Measurements from ENCODE around the gene COL6A1. TPM values are rescaled to one million over a fixed set of nuclear protein-coding genes. Genes with fewer than 3 reads are reported as not detected.

The COL6A1 gene
- total RNA-seq, 2 experiments from 2014 or later: 4.3 to 5.2 TPM

GRCh38 chr21:46006547-46007491 lies 25.2 kb downstream of the COL6A1 start:
- Mint-ChIP-seq H3K4me3 (no peak overlapping the region), H3K9me3 (peaks cover 4% of the 10 kb centered on the region), H3K27me3 (no peaks in the 10 kb centered on the region), H3K27ac (no peak overlapping the region), H3K36me3 (peaks cover 3% of the 10 kb centered on the region), H3K4me1 (no peaks in the 10 kb centered on the region)
- DNase-seq: no peak

- no peak for DNase-seq
- H3K4me1 Mint-ChIP-seq: no peaks in the 10 kb centered on the region
- no peak overlapping the region for H3K4me3 Mint-ChIP-seq
- peaks cover 4% of the 10 kb centered on the region for H3K9me3 Mint-ChIP-seq
- H3K27ac Mint-ChIP-seq: no peak overlapping the region
- peaks cover 3% of the 10 kb centered on the region for H3K36me3 Mint-ChIP-seq
- H3K27me3 Mint-ChIP-seq: no peaks in the 10 kb centered on the region
Measured at GRCh38 chr21:46007492-46007868, 25.9 kb downstream of the COL6A1 start.

GRCh38 chr21:46008893-46009621 lies 27.5 kb downstream of the COL6A1 start:
- Mint-ChIP-seq H3K36me3 (peaks cover 3% of the 10 kb centered on the region), H3K27me3 (peaks cover 6% of the 10 kb centered on the region), H3K4me1 (no peaks in the 10 kb centered on the region), H3K9me3 (peaks cover 4% of the 10 kb centered on the region), H3K4me3 (no peak overlapping the region), H3K27ac (no peak overlapping the region)
- DNase-seq: no peak

GRCh38 chr21:46009951-46010705 lies 28.6 kb downstream of the COL6A1 start:
- Mint-ChIP-seq H3K36me3 (peaks cover 3% of the 10 kb centered on the region), H3K9me3 (peaks cover 4% of the 10 kb centered on the region), H3K4me3 (no peak overlapping the region), H3K27ac (no peak overlapping the region), H3K27me3 (peaks cover 10% of the 10 kb centered on the region), H3K4me1 (no peaks in the 10 kb centered on the region)
- DNase-seq: no peak

- peaks cover 3% of the 10 kb centered on the region for H3K36me3 Mint-ChIP-seq
- peaks cover 19% of the 10 kb centered on the region for H3K27me3 Mint-ChIP-seq
- no peak for DNase-seq
- H3K27ac Mint-ChIP-seq: no peak overlapping the region
- no peak overlapping the region for H3K4me3 Mint-ChIP-seq
- H3K9me3 Mint-ChIP-seq: peaks cover 4% of the 10 kb centered on the region
- H3K4me1 Mint-ChIP-seq: no peaks in the 10 kb centered on the region
Measured at GRCh38 chr21:46011267-46011967, 29.8 kb downstream of the COL6A1 start.

GRCh38 chr21:46012154-46012553 lies 30.6 kb downstream of the COL6A1 start:
- H3K9me3 Mint-ChIP-seq: peaks cover 4% of the 10 kb centered on the region
- H3K4me1 Mint-ChIP-seq: no peaks in the 10 kb centered on the region
- H3K27me3 Mint-ChIP-seq: peaks cover 25% of the 10 kb centered on the region
- peaks cover 3% of the 10 kb centered on the region for H3K36me3 Mint-ChIP-seq
- no peak overlapping the region for H3K4me3 Mint-ChIP-seq
- no peak overlapping the region for H3K27ac Mint-ChIP-seq
- no peak for DNase-seq

GRCh38 chr21:46014828-46015227 lies 33.3 kb downstream of the COL6A1 start:
- Mint-ChIP-seq H3K4me1 (no peaks in the 10 kb centered on the region), H3K36me3 (no peaks in the 10 kb centered on the region), H3K4me3 (no peak overlapping the region), H3K9me3 (no peaks in the 10 kb centered on the region), H3K27me3 (peaks cover 47% of the 10 kb centered on the region), H3K27ac (no peak overlapping the region)
- no peak for DNase-seq

- DNase-seq: no peak
- H3K36me3 Mint-ChIP-seq: no peaks in the 10 kb centered on the region
- no peaks in the 10 kb centered on the region for H3K4me1 Mint-ChIP-seq
- no peak overlapping the region for H3K27ac Mint-ChIP-seq
- H3K9me3 Mint-ChIP-seq: no peaks in the 10 kb centered on the region
- peaks cover 56% of the 10 kb centered on the region for H3K27me3 Mint-ChIP-seq
- no peak overlapping the region for H3K4me3 Mint-ChIP-seq
Measured at GRCh38 chr21:46017148-46017547, 35.6 kb downstream of the COL6A1 start.

GRCh38 chr21:46017695-46018094 lies 36.1 kb downstream of the COL6A1 start:
- H3K27me3 Mint-ChIP-seq: peaks cover 56% of the 10 kb centered on the region
- H3K27ac Mint-ChIP-seq: no peak overlapping the region
- DNase-seq: no peak
- H3K36me3 Mint-ChIP-seq: no peaks in the 10 kb centered on the region
- no peaks in the 10 kb centered on the region for H3K4me1 Mint-ChIP-seq
- no peak overlapping the region for H3K4me3 Mint-ChIP-seq
- no peaks in the 10 kb centered on the region for H3K9me3 Mint-ChIP-seq

- DNase-seq: no peak
- no peak overlapping the region for H3K4me3 Mint-ChIP-seq
- peaks cover 55% of the 10 kb centered on the region for H3K27me3 Mint-ChIP-seq
- H3K4me1 Mint-ChIP-seq: no peaks in the 10 kb centered on the region
- no peaks in the 10 kb centered on the region for H3K36me3 Mint-ChIP-seq
- no peak overlapping the region for H3K27ac Mint-ChIP-seq
- H3K9me3 Mint-ChIP-seq: no peaks in the 10 kb centered on the region
Measured at GRCh38 chr21:46018615-46019014, 37.0 kb downstream of the COL6A1 start.

- H3K4me3 Mint-ChIP-seq: no peak overlapping the region
- H3K9me3 Mint-ChIP-seq: no peaks in the 10 kb centered on the region
- peaks cover 44% of the 10 kb centered on the region for H3K27me3 Mint-ChIP-seq
- no peak for DNase-seq
- no peak overlapping the region for H3K27ac Mint-ChIP-seq
- H3K36me3 Mint-ChIP-seq: no peaks in the 10 kb centered on the region
- H3K4me1 Mint-ChIP-seq: peaks cover 10% of the 10 kb centered on the region
Measured at GRCh38 chr21:46020581-46020980, 39.0 kb downstream of the COL6A1 start.

- DNase-seq: no peak
- Mint-ChIP-seq H3K27ac (no peak overlapping the region), H3K4me1 (peaks cover 14% of the 10 kb centered on the region), H3K36me3 (no peaks in the 10 kb centered on the region), H3K27me3 (peaks cover 43% of the 10 kb centered on the region), H3K4me3 (no peak overlapping the region), H3K9me3 (no peaks in the 10 kb centered on the region)
Measured at GRCh38 chr21:46021398-46021797, 39.8 kb downstream of the COL6A1 start.

GRCh38 chr21:46021978-46022544 lies 40.5 kb downstream of the COL6A1 start:
- Mint-ChIP-seq H3K27me3 (peaks cover 38% of the 10 kb centered on the region), H3K36me3 (no peaks in the 10 kb centered on the region), H3K4me1 (peaks cover 14% of the 10 kb centered on the region), H3K4me3 (no peak overlapping the region), H3K9me3 (no peaks in the 10 kb centered on the region), H3K27ac (no peak overlapping the region)
- DNase-seq: no peak

Data from activated naive CD8-positive, alpha-beta T cell treated with anti-CD3 and anti-CD28 coated beads for 36 hours (primary cell).